Middle frontal gyrus (tissue), 1 donor: ENCODE measurements around the gene ENPP7.

ENCODE experiments used
- DNase-seq: peaks from one replicate; pipeline ENCODE4 v3.0.0-alpha.2; 2015; ENCODE audit warnings: low spot score; ENCODE audit errors: extremely low spot score

ENPP7 gene

DNA sequence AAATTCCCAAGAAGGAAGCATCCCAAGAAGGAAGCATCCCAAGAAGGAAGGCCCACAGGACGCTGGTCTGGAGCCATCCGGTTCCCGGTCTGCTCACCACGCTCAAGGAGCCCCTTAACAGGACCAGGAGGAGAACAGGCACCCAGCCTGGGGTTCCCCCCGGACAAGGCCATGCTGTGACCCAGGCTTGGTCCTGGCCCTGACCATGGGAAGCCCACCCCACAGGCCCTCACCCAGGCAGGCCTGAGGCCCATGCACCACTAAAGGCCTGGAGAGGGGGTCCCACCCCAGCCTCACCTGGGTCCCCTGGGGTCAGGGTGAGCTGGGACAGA is 340 bp upstream of the ENPP7 start:
- DNase-seq: no peak

DNA sequence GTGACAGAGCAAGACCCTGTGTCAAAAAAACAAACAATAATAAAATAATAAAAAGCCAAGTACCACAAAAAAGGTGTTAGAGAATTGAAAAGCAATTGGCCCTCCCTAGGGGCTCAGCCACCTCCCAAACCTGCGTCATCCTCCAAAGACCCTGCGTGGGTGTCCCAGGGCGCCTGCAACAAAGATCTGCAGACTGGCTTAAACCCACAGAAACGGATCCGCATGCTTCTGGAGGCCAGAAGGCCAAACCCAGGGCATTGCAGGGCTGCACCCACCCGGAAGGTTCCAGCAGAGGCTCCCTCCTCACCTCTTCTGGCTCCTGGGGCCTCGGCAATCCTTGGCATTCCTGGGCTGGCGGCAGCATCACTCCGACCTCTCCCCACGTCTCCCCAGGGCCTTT is 1.5 kb downstream of the ENPP7 start:
- DNase-seq: no peak

GRCh38 chr17:79732804-79733691 is 2.3 kb downstream of the ENPP7 start:
- no peak for DNase-seq

DNA sequence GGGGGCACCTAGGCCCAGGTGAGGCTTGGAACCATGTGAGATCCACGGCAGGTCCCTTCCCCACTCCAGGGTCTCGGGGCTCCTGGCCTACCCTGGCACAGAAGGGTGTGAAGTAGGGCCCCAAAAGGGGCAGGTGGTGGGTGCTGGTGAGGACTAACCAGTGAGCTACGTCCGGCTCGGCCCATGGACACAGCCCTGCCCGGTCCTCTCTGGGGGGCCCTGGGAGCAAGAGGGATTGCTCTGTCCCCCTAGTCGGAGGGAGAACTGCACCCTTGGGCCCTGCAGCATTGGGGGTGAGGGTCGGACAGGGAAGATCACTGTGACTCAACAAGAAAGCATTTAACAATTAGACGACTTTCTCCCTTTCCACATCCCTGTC is 2.9 kb downstream of the ENPP7 start:
- DNase-seq: no peak

DNA sequence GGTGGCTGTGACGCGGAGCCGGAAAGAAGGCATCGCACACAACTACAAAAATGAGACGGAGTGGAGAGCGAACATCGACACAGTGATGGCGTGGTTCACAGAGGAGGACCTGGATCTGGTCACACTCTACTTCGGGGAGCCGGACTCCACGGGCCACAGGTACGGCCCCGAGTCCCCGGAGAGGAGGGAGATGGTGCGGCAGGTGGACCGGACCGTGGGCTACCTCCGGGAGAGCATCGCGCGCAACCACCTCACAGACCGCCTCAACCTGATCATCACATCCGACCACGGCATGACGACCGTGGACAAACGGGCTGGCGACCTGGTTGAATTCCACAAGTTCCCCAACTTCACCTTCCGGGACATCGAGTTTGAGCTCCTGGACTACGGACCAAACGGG is 4.4 kb downstream of the ENPP7 start:
- no peak for DNase-seq

GRCh38 chr17:79737046-79737921 is 6.5 kb downstream of the ENPP7 start:
- no peak for DNase-seq

DNA sequence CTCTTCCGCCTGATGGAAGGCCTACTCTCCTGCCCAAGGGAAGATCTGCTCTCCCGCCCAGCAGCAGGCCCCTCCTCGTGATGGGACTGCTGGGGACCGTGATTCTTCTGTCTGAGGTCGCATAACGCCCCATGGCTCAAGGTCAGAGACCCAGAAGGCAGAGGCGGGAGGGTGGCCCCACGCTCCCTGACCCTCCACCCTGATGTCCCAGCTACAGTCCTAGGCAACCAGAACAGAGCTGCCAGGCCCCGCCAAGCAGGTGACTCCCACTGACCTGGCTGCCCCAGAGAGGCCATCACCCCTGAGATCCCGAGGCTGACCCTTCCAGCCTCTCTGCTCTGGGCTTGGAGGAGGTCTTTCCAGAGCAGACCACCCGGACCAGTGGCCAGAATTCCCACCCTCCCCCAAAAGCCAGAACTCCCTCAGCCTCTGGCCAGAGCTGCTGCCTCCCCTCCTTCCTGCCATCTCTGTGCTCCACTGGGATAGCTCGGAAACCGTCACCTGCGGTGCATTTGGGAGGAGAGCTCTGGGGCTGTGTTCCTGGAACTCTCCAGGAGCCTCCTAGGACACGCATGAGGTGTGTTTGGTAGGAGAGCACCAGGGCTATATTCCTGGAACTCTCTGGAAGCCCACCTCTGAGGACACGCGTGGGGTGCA is 7.3 kb downstream of the ENPP7 start:
- DNase-seq: no peak

DNA sequence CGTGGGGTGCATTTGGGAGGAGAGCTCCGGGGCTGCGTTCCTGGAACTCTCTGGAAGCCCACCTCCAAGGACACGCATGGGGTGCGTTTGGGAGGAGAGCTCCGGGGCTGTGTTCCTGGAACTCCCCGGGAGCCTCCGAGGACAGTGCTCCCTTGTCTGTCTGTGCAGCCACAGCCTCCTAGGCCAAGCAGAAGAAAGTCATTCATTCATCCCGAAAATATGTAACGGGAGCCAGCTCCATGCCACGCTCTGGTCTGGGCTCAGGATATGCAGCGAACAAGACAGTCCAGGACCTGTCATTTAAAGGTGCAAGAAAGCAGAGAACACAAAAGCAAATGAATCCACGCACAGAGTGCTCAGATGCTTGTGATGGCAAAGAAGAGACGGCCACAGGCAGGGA is 7.9 kb downstream of the ENPP7 start:
- no peak for DNase-seq

DNA sequence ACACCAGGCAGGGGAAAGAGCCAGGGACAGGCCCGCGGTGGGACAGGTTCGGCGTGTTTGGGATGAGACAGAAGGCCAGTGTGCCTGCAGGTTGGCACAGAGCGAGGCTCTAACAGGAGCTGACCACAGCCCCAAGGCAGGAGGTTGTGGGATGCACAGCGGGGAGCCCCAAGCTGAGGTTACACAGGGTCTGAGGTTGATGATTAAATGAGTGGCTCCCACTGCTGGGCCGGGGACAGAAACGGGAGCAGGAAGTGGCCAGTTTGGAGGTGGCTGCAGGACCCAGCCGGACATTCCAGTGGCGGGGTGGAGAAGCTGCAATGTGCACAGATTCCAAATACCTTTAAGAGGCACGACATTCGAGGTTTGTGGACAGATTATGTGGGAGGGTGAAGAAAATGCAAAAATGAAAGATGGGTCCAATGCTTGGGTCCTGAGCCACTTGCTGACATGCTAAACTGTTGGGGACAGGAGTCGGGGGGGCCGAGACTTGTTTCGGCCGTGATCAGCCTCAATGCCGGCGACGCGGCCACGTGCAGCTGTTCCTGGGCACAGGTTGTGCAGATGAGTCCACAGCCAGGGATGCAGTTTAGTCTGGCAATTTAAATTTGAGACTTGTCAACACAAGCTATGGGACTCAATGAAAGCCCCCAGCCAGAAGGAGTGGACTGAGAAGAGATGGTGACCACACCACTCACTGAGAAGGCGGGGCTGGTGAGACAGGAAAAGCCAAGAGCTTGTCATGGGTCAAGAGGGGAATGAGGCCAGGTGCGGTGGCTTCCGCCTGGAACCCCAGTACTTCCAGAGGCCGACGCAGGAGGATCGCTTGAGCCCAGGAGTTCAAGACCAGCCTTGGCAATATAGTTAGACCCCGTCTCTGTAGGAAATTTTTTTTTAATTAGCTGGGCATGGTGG is 8.7 kb downstream of the ENPP7 start:
- no peak for DNase-seq

GRCh38 chr17:79740413-79740812 is 9.7 kb downstream of the ENPP7 start:
- no peak for DNase-seq

DNA sequence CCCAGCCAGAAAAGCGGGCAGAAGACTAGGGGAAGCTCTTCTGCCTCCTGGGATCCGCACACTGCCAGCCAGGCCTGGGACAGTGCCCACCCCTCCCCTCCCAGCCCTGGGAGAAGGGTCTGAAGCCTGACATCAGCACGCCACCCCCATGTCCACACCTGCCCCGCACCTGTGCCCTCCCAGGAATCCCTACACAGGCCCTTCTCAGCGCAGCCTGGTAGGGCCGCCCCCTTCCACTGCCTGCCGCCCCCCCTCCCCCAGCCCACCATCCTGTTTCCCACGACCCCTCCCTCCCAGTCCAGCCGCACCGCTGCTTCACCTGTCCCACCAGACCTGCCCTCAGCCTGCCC is 10.6 kb downstream of the ENPP7 start:
- no peak for DNase-seq

- DNase-seq: no peak
Observed at GRCh38 chr17:79741751-79742588, 11.2 kb downstream of the ENPP7 start.

DNA sequence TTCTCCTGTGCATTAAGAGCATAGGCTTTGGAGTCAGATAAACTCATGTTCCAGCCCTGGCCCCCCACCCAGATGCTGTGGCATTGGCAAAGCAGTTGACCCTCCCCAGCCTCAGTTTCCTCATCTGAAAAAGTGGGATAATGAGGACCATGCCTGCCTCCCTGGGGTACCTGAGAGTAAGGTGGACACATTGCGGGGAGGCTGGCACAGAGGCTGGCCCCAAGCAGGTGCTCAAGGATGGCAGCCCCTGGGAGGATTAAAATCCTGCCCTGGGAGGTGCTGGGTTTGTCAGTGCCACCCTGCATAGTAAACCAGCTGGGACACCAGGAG is 11.8 kb downstream of the ENPP7 start:
- DNase-seq: no peak

- no peak for DNase-seq
Observed at GRCh38 chr17:79742951-79743476, 12.3 kb downstream of the ENPP7 start.

GRCh38 chr17:79743614-79744013 is 12.9 kb downstream of the ENPP7 start:
- DNase-seq: no peak

DNA sequence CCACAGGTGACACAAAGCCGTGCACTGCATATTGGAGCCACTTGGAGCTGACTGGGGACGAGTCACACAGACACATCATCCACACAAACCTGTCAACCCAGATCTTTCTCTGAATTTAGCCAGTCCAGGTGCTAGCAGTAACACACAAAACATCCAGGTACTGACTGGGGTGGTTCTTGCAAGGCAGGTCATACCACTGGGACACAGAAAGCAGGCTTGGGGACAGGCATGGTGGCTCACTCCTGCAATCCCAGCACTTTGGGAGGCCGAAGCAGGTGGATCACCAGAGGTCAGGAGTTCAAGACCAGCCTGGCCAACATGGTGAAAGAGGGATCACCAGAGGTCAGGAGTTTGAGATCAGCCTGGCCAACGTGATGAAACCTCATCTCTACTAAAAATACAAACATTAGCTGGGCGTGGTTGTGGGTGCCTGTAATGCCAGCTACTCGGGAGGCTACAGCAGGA is 14.9 kb downstream of the ENPP7 start:
- no peak for DNase-seq

DNA sequence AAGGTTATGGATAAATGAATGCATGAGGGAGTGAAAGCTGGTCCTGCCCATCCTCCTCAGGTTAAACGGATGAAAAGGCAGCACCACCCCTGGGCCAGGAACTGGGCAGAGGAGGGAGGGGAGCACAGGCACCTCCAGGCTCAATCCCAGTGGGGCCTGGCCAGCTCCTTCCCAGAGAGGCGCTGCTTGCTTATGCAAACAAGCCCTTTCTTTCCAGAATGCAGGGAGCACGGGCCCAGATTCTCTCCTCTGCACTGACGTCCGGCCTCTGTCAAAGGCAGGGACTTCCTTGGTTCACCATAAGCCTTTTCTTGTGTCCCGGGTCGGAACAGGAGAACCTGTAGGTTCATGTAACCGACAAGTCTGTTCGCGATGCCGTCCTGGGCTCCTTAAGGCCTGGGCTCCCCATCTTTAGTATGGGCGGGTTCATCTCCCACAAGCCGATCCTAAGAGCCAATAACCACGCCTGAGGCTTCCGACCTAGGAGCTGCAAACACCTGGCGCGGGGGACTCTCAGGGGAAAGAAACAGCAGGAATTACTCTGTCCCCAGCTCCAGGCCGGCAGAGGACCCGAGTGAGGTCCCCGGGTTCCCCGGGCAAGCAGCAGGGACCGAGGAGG is 16.3 kb downstream of the ENPP7 start:
- DNase-seq: no peak

GRCh38 chr17:79747508-79748294 is 17.0 kb downstream of the ENPP7 start:
- DNase-seq: no peak
